ENCODE data around the gene SLC7A11. TPM values are rescaled to one million over a fixed set of nuclear protein-coding genes. Genes with fewer than 3 reads are reported as not detected.

The SLC7A11 gene
- total and polyA plus RNA-seq, 2 of the 4 experiments (the other 2 are of a cell fraction) = 8.3 to 24.7 TPM

DNA sequence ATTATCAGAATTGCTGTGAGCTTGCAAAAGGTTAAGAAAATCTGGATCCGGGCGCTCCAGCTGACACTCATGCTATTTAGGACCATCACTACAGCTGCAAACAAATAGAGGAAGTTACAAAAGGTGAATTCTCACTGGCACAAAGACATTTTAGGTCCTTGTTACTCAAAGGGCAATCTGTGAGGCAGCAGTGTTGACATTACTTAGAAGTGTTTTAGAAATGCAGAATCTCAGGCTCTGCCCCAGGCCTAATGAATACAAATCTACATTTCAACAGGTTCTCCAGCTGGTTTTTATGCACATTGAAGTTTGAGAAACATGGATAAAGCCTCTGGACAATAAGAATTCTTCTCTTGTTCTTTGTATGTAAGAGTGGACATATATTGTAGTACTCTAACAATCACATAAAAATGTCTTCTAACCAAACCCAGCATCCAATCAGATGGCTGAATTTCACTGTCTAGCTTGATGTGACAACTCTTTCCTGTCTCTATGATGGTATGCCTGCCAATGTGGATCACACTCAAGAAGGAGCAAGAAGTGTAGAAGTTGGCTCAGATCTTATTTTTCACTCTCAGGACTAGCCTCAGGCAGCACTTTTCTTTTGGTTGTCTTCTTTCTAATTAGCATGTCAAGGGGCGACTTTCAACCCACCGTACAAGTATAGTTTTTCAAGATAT, 18.8 kb downstream of the SLC7A11 start:
- Histone ChIP-seq H2AK5ac (ENCODE audit: low read depth, low read length) (peak overlapping the region; percentile 81), H3K4me3 (ENCODE audit: insufficient read depth, low read depth, low read length) (no peak overlapping the region), H2AFZ (replicated peaks; ENCODE audit: low read length, poor library complexity) (no peak overlapping the region), H3K4me1 (ENCODE audit: control insufficient read depth, insufficient read depth, low read length) (peaks cover 15% of the 10 kb centered on the region), H3K9me3 (ENCODE audit: control insufficient read depth, insufficient read depth, low read length) (no peaks in the 10 kb centered on the region), H3K14ac (replicated peaks; ENCODE audit: low read depth, low read length) (peak overlapping the region; percentile 82), H4K91ac (ENCODE audit: insufficient read depth, low read depth, low read length) (peak overlapping the region; percentile 89), H3K18ac (ENCODE audit: low read depth, low read length) (peak overlapping the region; percentile 100), H4K20me1 (ENCODE audit: insufficient read depth, low read length) (no peaks in the 10 kb centered on the region), H3K9ac (ENCODE audit: low read depth, low read length) (peak overlapping the region; percentile 69), H2AK9ac (replicated peaks; ENCODE audit: low read depth, low read length, poor library complexity) (no peak overlapping the region), H3K4ac (ENCODE audit: low read depth, low read length) (peak overlapping the region; percentile 86), H3K56ac (ENCODE audit: extremely low read depth, insufficient read depth, low read length) (peak overlapping the region; percentile 42; the same call in 1 of the 2 replicates), H3K27ac (ENCODE audit: insufficient read depth, low read length) (peak overlapping the region; percentile 73; the same call in 1 of the 2 replicates), H2BK120ac (ENCODE audit: low read depth, low read length) (peak overlapping the region; percentile 92), H4K8ac (ENCODE audit: low read depth in 2 of 2, low read length in 2 of 2) (peak overlapping the region; percentile 53 to 68), H3K9me1 (ENCODE audit: insufficient read depth, low read length) (no peaks in the 10 kb centered on the region), H3K79me1 (ENCODE audit: low read depth in 1 of 2, low read length in 2 of 2) (peaks cover 13 to 26% of the 10 kb centered on the region in 2 experiments; a peak in 3 of 4 replicates), H3K23ac (ENCODE audit: low read depth, low read length) (peak overlapping the region; percentile 30), H3K36me3 (ENCODE audit: control insufficient read depth, insufficient read depth, low read length) (peaks cover 20% of the 10 kb centered on the region), H3K4me2 (ENCODE audit: low read depth, low read length) (no peak overlapping the region), H3K27me3 (ENCODE audit: control insufficient read depth, insufficient read depth, low read length) (no peaks in the 10 kb centered on the region), H2BK5ac (ENCODE audit: low read depth, low read length, poor library complexity, severe bottlenecking) (peak overlapping the region; percentile 88), H2BK15ac (ENCODE audit: low read depth, low read length) (peak overlapping the region; percentile 76; the same call in 2 of the 3 replicates), H4K5ac (ENCODE audit: low read depth, low read length) (peak overlapping the region; percentile 98), H2BK20ac (ENCODE audit: low read depth, low read length) (peak overlapping the region; percentile 90)
- in situ Hi-C loops (cut with MboI; ENCODE audit: low sequenced_read_pairs) = loop anchor here (25.0 kb wide), 1 partner anchor 639 kb away; no protein-coding TSS in a partner anchor
- POLR2A ChIA-PET (ENCODE audit: unreplicated experiment) = no interaction called here
- dilution Hi-C loops (cut with HindIII; ENCODE audit: low sequenced_read_pairs, unreplicated experiment) = no loop called here
- 100% methylated on average over 1 of the region's 4 CpGs; no CpG with 5 or more reads in 1 of the 2 experiments for WGBS, 2 experiments (ENCODE audit: extremely low coverage in 2 of 2, insufficient read length in 1 of 2)
- no peak for ATAC-seq (ENCODE audit: low read depth)
- BruUV-seq (replicated peaks) = no TSS peak
- TF ChIP-seq, protein P1, sequence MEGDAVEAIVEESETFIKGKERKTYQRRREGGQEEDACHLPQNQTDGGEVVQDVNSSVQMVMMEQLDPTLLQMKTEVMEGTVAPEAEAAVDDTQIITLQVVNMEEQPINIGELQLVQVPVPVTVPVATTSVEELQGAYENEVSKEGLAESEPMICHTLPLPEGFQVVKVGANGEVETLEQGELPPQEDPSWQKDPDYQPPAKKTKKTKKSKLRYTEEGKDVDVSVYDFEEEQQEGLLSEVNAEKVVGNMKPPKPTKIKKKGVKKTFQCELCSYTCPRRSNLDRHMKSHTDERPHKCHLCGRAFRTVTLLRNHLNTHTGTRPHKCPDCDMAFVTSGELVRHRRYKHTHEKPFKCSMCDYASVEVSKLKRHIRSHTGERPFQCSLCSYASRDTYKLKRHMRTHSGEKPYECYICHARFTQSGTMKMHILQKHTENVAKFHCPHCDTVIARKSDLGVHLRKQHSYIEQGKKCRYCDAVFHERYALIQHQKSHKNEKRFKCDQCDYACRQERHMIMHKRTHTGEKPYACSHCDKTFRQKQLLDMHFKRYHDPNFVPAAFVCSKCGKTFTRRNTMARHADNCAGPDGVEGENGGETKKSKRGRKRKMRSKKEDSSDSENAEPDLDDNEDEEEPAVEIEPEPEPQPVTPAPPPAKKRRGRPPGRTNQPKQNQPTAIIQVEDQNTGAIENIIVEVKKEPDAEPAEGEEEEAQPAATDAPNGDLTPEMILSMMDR (conservative IDR thresholded peaks at IDR 0.05; ENCODE audit: low read depth, low read length) = no peak
- no peak for TF ChIP-seq MAZ (IDR thresholded peaks at IDR 0.05; ENCODE audit: borderline replicate concordance, low read depth, low read length)
- no peak for TF ChIP-seq RFX5 (IDR thresholded peaks at IDR 0.05; ENCODE audit: low read depth, low read length)
- TF ChIP-seq, protein P2, sequence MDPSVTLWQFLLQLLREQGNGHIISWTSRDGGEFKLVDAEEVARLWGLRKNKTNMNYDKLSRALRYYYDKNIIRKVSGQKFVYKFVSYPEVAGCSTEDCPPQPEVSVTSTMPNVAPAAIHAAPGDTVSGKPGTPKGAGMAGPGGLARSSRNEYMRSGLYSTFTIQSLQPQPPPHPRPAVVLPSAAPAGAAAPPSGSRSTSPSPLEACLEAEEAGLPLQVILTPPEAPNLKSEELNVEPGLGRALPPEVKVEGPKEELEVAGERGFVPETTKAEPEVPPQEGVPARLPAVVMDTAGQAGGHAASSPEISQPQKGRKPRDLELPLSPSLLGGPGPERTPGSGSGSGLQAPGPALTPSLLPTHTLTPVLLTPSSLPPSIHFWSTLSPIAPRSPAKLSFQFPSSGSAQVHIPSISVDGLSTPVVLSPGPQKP (IDR thresholded peaks at IDR 0.05; ENCODE audit: borderline replicate concordance, low read depth, low read length) = no peak
- no peak for TF ChIP-seq FOS (IDR thresholded peaks at IDR 0.05; ENCODE audit: low read depth, low read length)
- no peak for TF ChIP-seq RAD21 (IDR thresholded peaks at IDR 0.05; ENCODE audit: low read length)
- no peak for TF ChIP-seq NFE2L2 (IDR thresholded peaks at IDR 0.05; ENCODE audit: low read depth, low read length)
- TF ChIP-seq BHLHE40 (IDR thresholded peaks at IDR 0.05; ENCODE audit: low read depth, low read length) = no peak
- no peak for TF ChIP-seq SMC3 (IDR thresholded peaks at IDR 0.05; ENCODE audit: low read depth, low read length)
- TF ChIP-seq RCOR1 (IDR thresholded peaks at IDR 0.05; ENCODE audit: insufficient replicate concordance, low read length) = no peak
- TF ChIP-seq CEBPB (IDR thresholded peaks at IDR 0.05; ENCODE audit: low read depth, low read length) = no peak
- TF ChIP-seq MAFK (IDR thresholded peaks at IDR 0.05; ENCODE audit: low read depth, low read length) = no peak
- CTCF ChIA-PET = no interaction called here
- DNase-seq = no peak
- intact Hi-C loops (cut with micrococcal nuclease) = loop anchor here (5.0 to 10.0 kb wide), 2 partner anchors 459 to 651 kb away; no protein-coding TSS in a partner anchor

Measured in IMR-90 (cell line).